B cell (primary cell): Measurements from ENCODE around the gene CERK. TPM values are rescaled to one million over a fixed set of nuclear protein-coding genes. Genes with fewer than 3 reads are reported as not detected.

Experiments
- ATAC-seq: fragments of 200-7000 bp; cut with Tn5 transposase; one replicate; pipeline ENCODE4 v1.10.0; 2021; ENCODE audit warnings: low read depth, mild to moderate bottlenecking, moderate number of reproducible peaks, moderate library complexity
- CTCF ChIA-PET: fragments of 350-600 bp; sonication (Branson Sonifier 250); formaldehyde crosslinking; loops from one replicate; lab custom pipeline; 2021; ENCODE audit warnings: antibody characterized with exemption, inconsistent platforms; lab: Charles Lee
- POLR2A ChIA-PET: fragments of 350-600 bp; sonication (Branson Sonifier 250); formaldehyde crosslinking; loops from one replicate; lab custom pipeline; 2021; ENCODE audit warnings: antibody characterized with exemption; lab: Charles Lee
- DNase-seq: peaks from one replicate; pipeline ENCODE4 v3.0.0; 2013
- H2AFZ ChIP-seq: 2 replicates; pipeline ENCODE4 v1.6.1; 2012; ENCODE audit warnings: mild to moderate bottlenecking, low read depth, low read length; ENCODE audit not compliant: insufficient read depth, poor library complexity, severe bottlenecking
- H3K27ac ChIP-seq, 2 donors: 1 replicate in 1 of 2; 2 replicates in 1 of 2; pipeline ENCODE4 v1.5.1; 2012 to 2013; ENCODE audit warnings: low read length in 2 of 2, mild to moderate bottlenecking in 2 of 2, moderate library complexity in 1 of 2
- H3K27me3 ChIP-seq, 4 experiments: fragments of 200-600 bp in 1 of 4; sonication (generic) in 1 of 4; replicated peaks in 1 of 4; 1 replicate in 2 of 4; 2 replicates in 2 of 4; pipeline versions ENCODE4 v1.6.1 to v1.7.0; 2013 to 2016; ENCODE audit warnings: low read length in 3 of 4, mild to moderate bottlenecking in 2 of 4, mixed read lengths in 1 of 4, moderate library complexity in 1 of 4; ENCODE audit not compliant: insufficient read depth in 4 of 4, control insufficient read depth in 3 of 4; ENCODE audit errors: control extremely low read depth in 1 of 4
- H3K36me3 ChIP-seq, 2 experiments: replicated peaks in 1 of 2; 1 replicate in 1 of 2; 2 replicates in 1 of 2; pipeline versions ENCODE4 v1.6.1 to v1.7.1; 2013; ENCODE audit warnings: low read length in 1 of 2; ENCODE audit not compliant: insufficient read depth in 2 of 2, control insufficient read depth in 1 of 2; ENCODE audit errors: control extremely low read depth in 1 of 2, extremely low read depth in 1 of 2
- H3K4me1 ChIP-seq, 2 donors: fragments of 200-600 bp in 1 of 2; sonication (generic) in 1 of 2; 1 replicate in 1 of 2; 2 replicates in 1 of 2; pipeline versions ENCODE4 v1.5.1 to v1.6.1; 2013 to 2017; ENCODE audit warnings: low read length in 2 of 2; ENCODE audit not compliant: control insufficient read depth in 2 of 2, insufficient read depth in 2 of 2
- H3K4me2 ChIP-seq: replicated peaks from 2 replicates; pipeline ENCODE3; 2012; ENCODE audit warnings: mild to moderate bottlenecking, low read depth, low read length; ENCODE audit not compliant: poor library complexity, severe bottlenecking
- H3K4me3 ChIP-seq, 5 experiments: fragments of 200-600 bp in 1 of 5; sonication (generic) in 1 of 5; 1 replicate in 3 of 5; 2 replicates in 2 of 5; pipeline versions ENCODE4 v1.5.1 to v1.7.0; 2011 to 2016; ENCODE audit warnings: low read length in 4 of 5, mild to moderate bottlenecking in 4 of 5, low read depth in 2 of 5, control low read depth in 1 of 5, moderate library complexity in 1 of 5; ENCODE audit not compliant: insufficient read depth in 1 of 5; ENCODE audit errors: control extremely low read depth in 1 of 5, extremely low read depth in 1 of 5
- H3K79me2 ChIP-seq: fragments of 200-600 bp; sonication (generic); one replicate; pipeline ENCODE4 v1.6.0; 2016; ENCODE audit warnings: low read length; ENCODE audit not compliant: control insufficient read depth, insufficient read depth
- H3K9ac ChIP-seq: fragments of 200-600 bp; sonication (generic); 2 replicates; pipeline ENCODE4 v1.6.1; 2017; ENCODE audit warnings: mild to moderate bottlenecking, low read length, moderate library complexity
- H3K9me3 ChIP-seq, 3 donors: one replicate each; pipeline versions ENCODE4 v1.6.1 to v1.7.1; 2013; ENCODE audit warnings: low read length in 2 of 3; ENCODE audit not compliant: control insufficient read depth in 2 of 3, insufficient read depth in 1 of 3; ENCODE audit errors: control extremely low read depth in 1 of 3
- H4K20me1 ChIP-seq: 2 replicates; pipeline ENCODE4 v1.6.0; 2012; ENCODE audit warnings: mild to moderate bottlenecking, low read length; ENCODE audit not compliant: insufficient read depth, control insufficient read depth, poor library complexity, severe bottlenecking
- H3K27ac Mint-ChIP-seq: one replicate; pipeline ENCODE4 v1.8.0; 2021; ENCODE audit warnings: mixed read lengths
- H3K27me3 Mint-ChIP-seq: one replicate; pipeline ENCODE4 v1.8.0; 2021; ENCODE audit warnings: mixed read lengths
- H3K4me1 Mint-ChIP-seq: one replicate; pipeline ENCODE4 v1.8.0; 2021; ENCODE audit warnings: mixed read lengths
- H3K4me3 Mint-ChIP-seq: one replicate; pipeline ENCODE4 v1.8.0; 2021; ENCODE audit warnings: mixed read lengths
- H3K9me3 Mint-ChIP-seq: one replicate; pipeline ENCODE4 v1.8.0; 2022; ENCODE audit warnings: mixed read lengths; ENCODE audit not compliant: insufficient read depth
- CTCF ChIP-seq: fragments of 200-600 bp; IDR thresholded peaks from one replicate; pipeline ENCODE4 v1.8.0; 2022; ENCODE audit warnings: antibody characterized with exemption, mild to moderate bottlenecking
- EZH2 ChIP-seq: IDR thresholded peaks from 2 replicates; pipeline ENCODE4 v1.6.1; 2012; ENCODE audit warnings: borderline replicate concordance, low read depth, mild to moderate bottlenecking, moderate library complexity, low read length; ENCODE audit not compliant: insufficient read depth, poor library complexity, severe bottlenecking
- WGBS: methylation state at CpG from one replicate; pipeline ENCODE4 v1.1.5; 2013; ENCODE audit warnings: missing lambda C conversion rate; ENCODE audit not compliant: insufficient coverage; 5-methylcytosine and 5-hydroxymethylcytosine counted together
- intact Hi-C: fragments of 100-400 bp; cut with micrococcal nuclease; formaldehyde crosslinking; loops from one replicate; pipeline ENCODE4 v1.10.0; 2022
- polyA plus RNA-seq: library from polyadenylated mRNA; depleted of rRNA; stranded (reverse); fragments of >200 nt; gene quantifications from 2 replicates; pipeline ENCODE4 v1.2.3, GENCODE V29; 2012
- total RNA-seq, 2 donors: library from RNA; stranded (reverse); fragments of 120-200 nt in 1 of 2; gene quantifications; 1 replicate in 1 of 2; 2 replicates in 1 of 2; pipeline versions ENCODE4 v1.2.3 to v1.2.4, GENCODE V29; 2013 to 2022

The CERK gene
- total and polyA plus RNA-seq, 2 donors (not counting 1 experiment from before 2014, with no cell fraction given): 23.2 to 48.3 TPM

- POLR2A ChIA-PET: no interaction called here
- ATAC-seq: no peak
- H3K4me3 ChIP-seq: no peak overlapping the region
These were observed 5.5 kb downstream of the CERK start for GRCh38 chr22:46732513-46732912.

GRCh38 chr22:46732041-46732379, 6.0 kb downstream of the CERK start:
- Mint-ChIP-seq H3K9me3 (no peaks in the 10 kb centered on the region), H3K4me1 (peaks cover 55% of the 10 kb centered on the region), H3K27ac (no peak overlapping the region), H3K4me3 (no peak overlapping the region), H3K27me3 (no peaks in the 10 kb centered on the region)
- Histone ChIP-seq H3K36me3 (peaks cover 0 to 27% of the 10 kb centered on the region in 2 experiments), H3K27ac (no peak overlapping the region), H3K27me3 (no peaks in the 10 kb centered on the region), H3K79me2 (peaks cover 82% of the 10 kb centered on the region), H3K4me2 (no peak overlapping the region), H2AFZ (no peak overlapping the region), H3K4me1 (peaks cover 38 to 41% of the 10 kb centered on the region in 2 donors), H4K20me1 (peaks cover 93% of the 10 kb centered on the region), H3K4me3 (no peak overlapping the region), H3K9me3 (no peaks in the 10 kb centered on the region), H3K9ac (no peak overlapping the region)
- 99% methylated on average over 14 of the region's 14 CpGs for WGBS
- intact Hi-C loops: no loop called here
- TF ChIP-seq EZH2 (no peak), CTCF (no peak)
- ATAC-seq (no peak), DNase-seq (no peak)
- CTCF ChIA-PET: interaction anchor here (1.8 kb wide), 1 partner anchor 168 kb away, joined by 6 read pairs; no protein-coding TSS in a partner anchor
- POLR2A ChIA-PET: no interaction called here

More at GRCh38 chr22:46732513-46732912, 5.5 kb downstream of the CERK start:
- Histone ChIP-seq H3K79me2 (peaks cover 82% of the 10 kb centered on the region), H3K4me2 (no peak overlapping the region), H2AFZ (no peak overlapping the region), H3K27ac (no peak overlapping the region), H3K9ac (no peak overlapping the region), H3K9me3 (no peaks in the 10 kb centered on the region), H3K4me1 (peaks cover 37 to 40% of the 10 kb centered on the region in 2 donors), H3K27me3 (no peaks in the 10 kb centered on the region), H3K36me3 (peaks cover 0 to 25% of the 10 kb centered on the region in 2 experiments), H4K20me1 (peaks cover 93% of the 10 kb centered on the region)
- no peaks in the 10 kb centered on the region for H3K9me3 Mint-ChIP-seq
- H3K27ac Mint-ChIP-seq: no peak overlapping the region
- H3K4me3 Mint-ChIP-seq: no peak overlapping the region
- 82% methylated on average over 3 of the region's 7 CpGs for WGBS
- H3K4me1 Mint-ChIP-seq: peaks cover 53% of the 10 kb centered on the region
- DNase-seq: no peak
- CTCF ChIA-PET: interaction anchor here (1.4 to 2.1 kb wide), 2 partner anchors 71 to 169 kb away, joined by 3 to 6 read pairs; no protein-coding TSS in a partner anchor
- H3K27me3 Mint-ChIP-seq: no peaks in the 10 kb centered on the region
- no peak for TF ChIP-seq EZH2
- no peak for TF ChIP-seq CTCF
- intact Hi-C loops: no loop called here
